ENCODE results near the gene CORT. TPM values are rescaled to one million over a fixed set of nuclear protein-coding genes. Genes with fewer than 3 reads are reported as not detected.

CORT gene
- total and polyA plus RNA-seq, 2 of the 4 experiments (the other 2 are of a cell fraction), result 0.10 TPM; not detected in 1

GRCh38 chr1:10407201-10407600 is 42.6 kb upstream of the CORT start:
- H3K23ac ChIP-seq (ENCODE audit: low read depth, low read length), result no peak overlapping the region
- no peak overlapping the region for H3K4me2 ChIP-seq (ENCODE audit: low read depth, low read length)
- WGBS, 2 experiments (ENCODE audit: extremely low coverage in 2 of 2, insufficient read length in 1 of 2), result 100% methylated on average over 1 of the region's 2 CpGs; no CpG with 5 or more reads in 1 of the 2 experiments
- no TSS peak for BruUV-seq (replicated peaks)
- no peak overlapping the region for H3K9ac ChIP-seq (ENCODE audit: low read depth, low read length)
- no peaks in the 10 kb centered on the region for H3K9me3 ChIP-seq (ENCODE audit: control insufficient read depth, insufficient read depth, low read length)
- H3K9me1 ChIP-seq (ENCODE audit: insufficient read depth, low read length), result peaks cover 9% of the 10 kb centered on the region; the same call in 1 of the 2 replicates
- no peak overlapping the region for H3K18ac ChIP-seq (ENCODE audit: low read depth, low read length)
- peaks cover 69% of the 10 kb centered on the region for H3K36me3 ChIP-seq (ENCODE audit: control insufficient read depth, insufficient read depth, low read length)
- peaks cover 14% of the 10 kb centered on the region for H4K20me1 ChIP-seq (ENCODE audit: insufficient read depth, low read length)
- peaks cover 7 to 28% of the 10 kb centered on the region in 2 experiments; a peak in 3 of 4 replicates for H3K79me1 ChIP-seq (ENCODE audit: low read depth in 1 of 2, low read length in 2 of 2)
- H2BK5ac ChIP-seq (ENCODE audit: low read depth, low read length, poor library complexity, severe bottlenecking), result no peak overlapping the region
- no peak overlapping the region for H3K4me3 ChIP-seq (ENCODE audit: insufficient read depth, low read depth, low read length)
- H3K4ac ChIP-seq (ENCODE audit: low read depth, low read length), result no peak overlapping the region
- ATAC-seq (ENCODE audit: low read depth) (no peak), DNase-seq (no peak)
- no peak overlapping the region for H2AK9ac ChIP-seq (replicated peaks; ENCODE audit: low read depth, low read length, poor library complexity)
- no peak overlapping the region for H3K14ac ChIP-seq (replicated peaks; ENCODE audit: low read depth, low read length)
- no peak for TF ChIP-seq MAZ (IDR thresholded peaks at IDR 0.05; ENCODE audit: borderline replicate concordance, low read depth, low read length)
- no peak for TF ChIP-seq ELK1 (IDR thresholded peaks at IDR 0.05; ENCODE audit: borderline replicate concordance, low read depth, low read length)
- TF ChIP-seq RFX5 (IDR thresholded peaks at IDR 0.05; ENCODE audit: low read depth, low read length), result no peak
- no peak for TF ChIP-seq MXI1 (IDR thresholded peaks at IDR 0.05; ENCODE audit: borderline replicate concordance, low read depth, low read length)
- no peak for TF ChIP-seq NFE2L2 (IDR thresholded peaks at IDR 0.05; ENCODE audit: low read depth, low read length)
- TF ChIP-seq SMC3 (IDR thresholded peaks at IDR 0.05; ENCODE audit: low read depth, low read length), result no peak
- TF ChIP-seq CHD1 (IDR thresholded peaks at IDR 0.05; ENCODE audit: low read depth, low read length), result no peak
- no peak overlapping the region for H2BK20ac ChIP-seq (ENCODE audit: low read depth, low read length)
- intact Hi-C loops (cut with micrococcal nuclease), result no loop called here
- no peak overlapping the region for H3K27ac ChIP-seq (ENCODE audit: insufficient read depth, low read length)
- H2AK5ac ChIP-seq (ENCODE audit: low read depth, low read length), result no peak overlapping the region
- H4K91ac ChIP-seq (ENCODE audit: insufficient read depth, low read depth, low read length), result no peak overlapping the region
- POLR2A ChIA-PET (ENCODE audit: unreplicated experiment), result no interaction called here
- H3K56ac ChIP-seq (ENCODE audit: extremely low read depth, insufficient read depth, low read length), result no peak overlapping the region
- peaks cover 2% of the 10 kb centered on the region; the same call in 1 of the 2 replicates for H3K4me1 ChIP-seq (ENCODE audit: control insufficient read depth, insufficient read depth, low read length)
- no peak overlapping the region for H4K5ac ChIP-seq (ENCODE audit: low read depth, low read length)
- H3K27me3 ChIP-seq (ENCODE audit: control insufficient read depth, insufficient read depth, low read length), result no peaks in the 10 kb centered on the region
- no peak overlapping the region for H2BK15ac ChIP-seq (ENCODE audit: low read depth, low read length)
- no peak overlapping the region for H4K8ac ChIP-seq (ENCODE audit: low read depth in 2 of 2, low read length in 2 of 2)
- no peak overlapping the region for H2BK120ac ChIP-seq (ENCODE audit: low read depth, low read length)
- in situ Hi-C loops (cut with MboI; ENCODE audit: low sequenced_read_pairs), result no loop called here
- dilution Hi-C loops (cut with HindIII; ENCODE audit: low sequenced_read_pairs, unreplicated experiment), result no loop called here
- CTCF ChIA-PET, result no interaction called here
- no peak overlapping the region for H2AFZ ChIP-seq (replicated peaks; ENCODE audit: low read length, poor library complexity)
